Panc1 (cell line): ENCODE data around the gene DNAJC4. TPM values are rescaled to one million over a fixed set of nuclear protein-coding genes. Genes with fewer than 3 reads are reported as not detected.

Experiments used
- ATAC-seq: fragments of 200-7000 bp; cut with Tn5 transposase; 2 replicates; pipeline ENCODE4 v1.9.1; 2020; ENCODE audit warnings: mild to moderate bottlenecking, moderate library complexity
- BruUV-seq: library from RNA; stranded (reverse); fragments of 400-500 nt; replicated peaks from 2 replicates; lab custom pipeline; 2021; lab: Mats Ljungman, UMichigan
- CTCF ChIA-PET: fragments of 300-600 bp; sonication (Branson Sonifier 250); formaldehyde crosslinking; loops from one replicate; lab custom pipeline; 2022; ENCODE audit warnings: antibody characterized with exemption; lab: Charles Lee
- POLR2A ChIA-PET: fragments of 300-600 bp; sonication (Branson Sonifier 250); formaldehyde crosslinking; loops from one replicate; lab custom pipeline; 2022; ENCODE audit warnings: antibody characterized with exemption; lab: Charles Lee
- DNase-seq: peaks from one replicate; pipeline ENCODE4 v3.0.0-alpha.2; 2010; ENCODE audit warnings: low read depth, low spot score
- H3K27ac ChIP-seq: 2 replicates; pipeline ENCODE4 v1.5.1; 2011; ENCODE audit warnings: mild to moderate bottlenecking, low read length, inconsistent platforms
- H3K27me3 ChIP-seq: fragments of 200-500 bp; sonication (Bioruptor generic); 2 replicates; pipeline ENCODE4 v1.6.0; 2014; ENCODE audit warnings: low read length, inconsistent platforms; ENCODE audit not compliant: control insufficient read depth, insufficient read depth
- H3K36me3 ChIP-seq: fragments of 200-500 bp; sonication (Bioruptor generic); 2 replicates; pipeline ENCODE4 v1.5.1; 2014; ENCODE audit warnings: inconsistent platforms, mild to moderate bottlenecking, low read length, moderate library complexity; ENCODE audit not compliant: control insufficient read depth, insufficient read depth
- H3K4me1 ChIP-seq: 2 replicates; pipeline ENCODE4 v1.5.1; 2011; ENCODE audit warnings: inconsistent platforms, mild to moderate bottlenecking, low read length, moderate library complexity; ENCODE audit not compliant: control insufficient read depth, insufficient read depth
- H3K4me3 ChIP-seq, 2 experiments: 2 replicates each; pipeline ENCODE4 v1.5.1; 2011 to 2012; ENCODE audit warnings: low read depth in 2 of 2, low read length in 2 of 2, mild to moderate bottlenecking in 2 of 2, inconsistent platforms in 1 of 2, moderate library complexity in 1 of 2
- H3K9me3 ChIP-seq: fragments of 200-500 bp; sonication (Bioruptor generic); 2 replicates; pipeline ENCODE4 v1.5.1; 2014; ENCODE audit warnings: low read depth, mild to moderate bottlenecking, inconsistent platforms, low read length, moderate library complexity; ENCODE audit not compliant: control insufficient read depth, insufficient read depth
- POLR2AphosphoS5 ChIP-seq: IDR thresholded peaks from 2 replicates; pipeline ENCODE4 v1.6.1; 2012; ENCODE audit warnings: mild to moderate bottlenecking, low read depth, low read length, moderate library complexity
- SIN3A ChIP-seq: IDR thresholded peaks from 2 replicates; pipeline ENCODE4 v1.6.1; 2012; ENCODE audit warnings: low read depth, mild to moderate bottlenecking, low read length, moderate library complexity, borderline replicate concordance; ENCODE audit not compliant: insufficient read depth
- TCF7L2 ChIP-seq: IDR thresholded peaks from 2 replicates; pipeline ENCODE4 v1.6.1; 2011; ENCODE audit warnings: mild to moderate bottlenecking, low read depth, low read length, inconsistent platforms
- in situ Hi-C: cut with HindIII; loops from 2 replicates; pipeline ENCODE4 v1.10.0; 2016; ENCODE audit warnings: low sequenced_read_pairs, low pct_unique_long_range_greater_than_20kb
- intact Hi-C: fragments of 100-400 bp; cut with micrococcal nuclease; formaldehyde crosslinking; loops from one replicate; pipeline ENCODE4 v1.10.0; 2022; ENCODE audit not compliant: unreplicated experiment
- total RNA-seq: library from RNA; stranded (reverse); gene quantifications from one replicate; pipeline ENCODE4 v1.2.1, GENCODE V29; 2021; ENCODE audit not compliant: unreplicated experiment
- TF ChIP-seq, protein P1 (sequence below): fragments of 450-650 bp; IDR thresholded peaks from 2 replicates; pipeline ENCODE4 v1.5.1; 2017; ENCODE audit warnings: mild to moderate bottlenecking
- TF ChIP-seq, protein P2 (sequence below), 2 experiments: IDR thresholded peaks; 2 replicates each; pipeline ENCODE4 v1.6.1; 2011 to 2012; ENCODE audit warnings: low read depth in 2 of 2, control low read depth in 1 of 2, low read length in 1 of 2, mild to moderate bottlenecking in 1 of 2, moderate library complexity in 1 of 2; ENCODE audit not compliant: insufficient read depth in 1 of 2

The DNAJC4 gene
- total RNA-seq, 1 experiment from 2014 or later: 41.0 TPM

GRCh38 chr11:64278576-64279190 lies 48.3 kb downstream of the DNAJC4 start:
- Histone ChIP-seq H3K4me3 (no peak overlapping the region), H3K36me3 (no peaks in the 10 kb centered on the region), H3K27me3 (no peaks in the 10 kb centered on the region), H3K4me1 (peaks cover 5% of the 10 kb centered on the region), H3K9me3 (no peaks in the 10 kb centered on the region), H3K27ac (no peak overlapping the region)
- TF ChIP-seq, protein P1, sequence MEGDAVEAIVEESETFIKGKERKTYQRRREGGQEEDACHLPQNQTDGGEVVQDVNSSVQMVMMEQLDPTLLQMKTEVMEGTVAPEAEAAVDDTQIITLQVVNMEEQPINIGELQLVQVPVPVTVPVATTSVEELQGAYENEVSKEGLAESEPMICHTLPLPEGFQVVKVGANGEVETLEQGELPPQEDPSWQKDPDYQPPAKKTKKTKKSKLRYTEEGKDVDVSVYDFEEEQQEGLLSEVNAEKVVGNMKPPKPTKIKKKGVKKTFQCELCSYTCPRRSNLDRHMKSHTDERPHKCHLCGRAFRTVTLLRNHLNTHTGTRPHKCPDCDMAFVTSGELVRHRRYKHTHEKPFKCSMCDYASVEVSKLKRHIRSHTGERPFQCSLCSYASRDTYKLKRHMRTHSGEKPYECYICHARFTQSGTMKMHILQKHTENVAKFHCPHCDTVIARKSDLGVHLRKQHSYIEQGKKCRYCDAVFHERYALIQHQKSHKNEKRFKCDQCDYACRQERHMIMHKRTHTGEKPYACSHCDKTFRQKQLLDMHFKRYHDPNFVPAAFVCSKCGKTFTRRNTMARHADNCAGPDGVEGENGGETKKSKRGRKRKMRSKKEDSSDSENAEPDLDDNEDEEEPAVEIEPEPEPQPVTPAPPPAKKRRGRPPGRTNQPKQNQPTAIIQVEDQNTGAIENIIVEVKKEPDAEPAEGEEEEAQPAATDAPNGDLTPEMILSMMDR: no peak
- TF ChIP-seq, protein P2, sequence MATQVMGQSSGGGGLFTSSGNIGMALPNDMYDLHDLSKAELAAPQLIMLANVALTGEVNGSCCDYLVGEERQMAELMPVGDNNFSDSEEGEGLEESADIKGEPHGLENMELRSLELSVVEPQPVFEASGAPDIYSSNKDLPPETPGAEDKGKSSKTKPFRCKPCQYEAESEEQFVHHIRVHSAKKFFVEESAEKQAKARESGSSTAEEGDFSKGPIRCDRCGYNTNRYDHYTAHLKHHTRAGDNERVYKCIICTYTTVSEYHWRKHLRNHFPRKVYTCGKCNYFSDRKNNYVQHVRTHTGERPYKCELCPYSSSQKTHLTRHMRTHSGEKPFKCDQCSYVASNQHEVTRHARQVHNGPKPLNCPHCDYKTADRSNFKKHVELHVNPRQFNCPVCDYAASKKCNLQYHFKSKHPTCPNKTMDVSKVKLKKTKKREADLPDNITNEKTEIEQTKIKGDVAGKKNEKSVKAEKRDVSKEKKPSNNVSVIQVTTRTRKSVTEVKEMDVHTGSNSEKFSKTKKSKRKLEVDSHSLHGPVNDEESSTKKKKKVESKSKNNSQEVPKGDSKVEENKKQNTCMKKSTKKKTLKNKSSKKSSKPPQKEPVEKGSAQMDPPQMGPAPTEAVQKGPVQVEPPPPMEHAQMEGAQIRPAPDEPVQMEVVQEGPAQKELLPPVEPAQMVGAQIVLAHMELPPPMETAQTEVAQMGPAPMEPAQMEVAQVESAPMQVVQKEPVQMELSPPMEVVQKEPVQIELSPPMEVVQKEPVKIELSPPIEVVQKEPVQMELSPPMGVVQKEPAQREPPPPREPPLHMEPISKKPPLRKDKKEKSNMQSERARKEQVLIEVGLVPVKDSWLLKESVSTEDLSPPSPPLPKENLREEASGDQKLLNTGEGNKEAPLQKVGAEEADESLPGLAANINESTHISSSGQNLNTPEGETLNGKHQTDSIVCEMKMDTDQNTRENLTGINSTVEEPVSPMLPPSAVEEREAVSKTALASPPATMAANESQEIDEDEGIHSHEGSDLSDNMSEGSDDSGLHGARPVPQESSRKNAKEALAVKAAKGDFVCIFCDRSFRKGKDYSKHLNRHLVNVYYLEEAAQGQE (IDR thresholded peaks at IDR 0.05; ENCODE audit: insufficient read depth in 1 of 2, low read depth in 2 of 2, low read length in 1 of 2): no peak
- TF ChIP-seq SIN3A: no peak
- no peak for TF ChIP-seq POLR2AphosphoS5
- no peak for TF ChIP-seq TCF7L2
- in situ Hi-C loops: no loop called here
- BruUV-seq: no TSS peak
- DNase-seq (no peak), ATAC-seq (no peak)
- intact Hi-C loops: no loop called here
- ChIA-PET CTCF (no interaction called here), POLR2A (interaction anchor here (0.6 kb wide), 1 partner anchor 74 kb away, joined by 4 read pairs; no protein-coding TSS in a partner anchor)

- no peak overlapping the region for H3K27ac ChIP-seq
- intact Hi-C loops: no loop called here
- in situ Hi-C loops: no loop called here
- no peak for ATAC-seq
- ChIA-PET POLR2A (no interaction called here), CTCF (interaction anchor here (0.7 kb wide), 1 partner anchor 67 kb away, joined by 6 read pairs; no protein-coding TSS in a partner anchor)
- TF ChIP-seq POLR2AphosphoS5 (no peak), SIN3A (no peak), TCF7L2 (no peak)
- TF ChIP-seq, protein P2 (IDR thresholded peaks at IDR 0.05; ENCODE audit: insufficient read depth in 1 of 2, low read depth in 2 of 2, low read length in 1 of 2): no peak
- TF ChIP-seq, protein P1: no peak
- BruUV-seq: no TSS peak
- DNase-seq: no peak
- H3K4me1 ChIP-seq: peaks cover 22% of the 10 kb centered on the region
- H3K9me3 ChIP-seq: no peaks in the 10 kb centered on the region
- no peak overlapping the region for H3K4me3 ChIP-seq
- H3K36me3 ChIP-seq: no peaks in the 10 kb centered on the region; the same call in 1 of the 2 replicates
- no peaks in the 10 kb centered on the region for H3K27me3 ChIP-seq
Observed at GRCh38 chr11:64281957-64282770, 51.8 kb downstream of the DNAJC4 start.
